D721Med (cell line): ENCODE results near the gene LRRFIP2.

Source experiments
- DNase-seq: peaks from one replicate; pipeline ENCODE4 v3.0.0; 2011; ENCODE audit warnings: low spot score; ENCODE audit not compliant: insufficient read length
- FAIRE-seq: peaks from 2 replicates; lab custom pipeline; 2011; peaks lifted over from hg19 to GRCh38; lab: Jason Lieb, UNC
- TF ChIP-seq, protein P1 (sequence below): IDR thresholded peaks from 2 replicates; pipeline ENCODE4 v1.5.1; 2012; ENCODE audit warnings: mild to moderate bottlenecking, control low read depth; ENCODE audit not compliant: insufficient read depth; ENCODE audit errors: missing control alignments

The LRRFIP2 gene

DNA sequence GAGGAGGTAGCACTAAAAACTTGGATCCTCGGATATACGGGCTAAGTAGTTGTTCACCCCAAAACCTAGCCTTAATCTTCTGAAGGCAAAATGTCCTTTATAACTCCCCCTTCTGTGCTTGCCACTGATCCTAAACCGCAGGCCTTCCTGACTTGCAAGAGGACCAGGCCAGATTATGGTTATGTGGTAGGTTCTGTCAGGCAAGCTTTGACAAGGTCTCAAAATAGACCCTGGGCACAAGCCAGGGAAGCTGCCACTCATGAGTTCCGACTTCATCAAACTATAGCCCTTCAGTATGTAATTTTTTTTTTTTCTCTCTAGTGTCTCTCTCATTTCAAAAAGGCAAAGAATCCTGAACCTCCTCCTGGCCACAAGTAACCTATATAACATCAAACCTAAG lies 3.2 kb downstream of the LRRFIP2 start:
- no peak for FAIRE-seq
- TF ChIP-seq, protein P1, sequence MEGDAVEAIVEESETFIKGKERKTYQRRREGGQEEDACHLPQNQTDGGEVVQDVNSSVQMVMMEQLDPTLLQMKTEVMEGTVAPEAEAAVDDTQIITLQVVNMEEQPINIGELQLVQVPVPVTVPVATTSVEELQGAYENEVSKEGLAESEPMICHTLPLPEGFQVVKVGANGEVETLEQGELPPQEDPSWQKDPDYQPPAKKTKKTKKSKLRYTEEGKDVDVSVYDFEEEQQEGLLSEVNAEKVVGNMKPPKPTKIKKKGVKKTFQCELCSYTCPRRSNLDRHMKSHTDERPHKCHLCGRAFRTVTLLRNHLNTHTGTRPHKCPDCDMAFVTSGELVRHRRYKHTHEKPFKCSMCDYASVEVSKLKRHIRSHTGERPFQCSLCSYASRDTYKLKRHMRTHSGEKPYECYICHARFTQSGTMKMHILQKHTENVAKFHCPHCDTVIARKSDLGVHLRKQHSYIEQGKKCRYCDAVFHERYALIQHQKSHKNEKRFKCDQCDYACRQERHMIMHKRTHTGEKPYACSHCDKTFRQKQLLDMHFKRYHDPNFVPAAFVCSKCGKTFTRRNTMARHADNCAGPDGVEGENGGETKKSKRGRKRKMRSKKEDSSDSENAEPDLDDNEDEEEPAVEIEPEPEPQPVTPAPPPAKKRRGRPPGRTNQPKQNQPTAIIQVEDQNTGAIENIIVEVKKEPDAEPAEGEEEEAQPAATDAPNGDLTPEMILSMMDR: no peak
- no peak for DNase-seq

DNA sequence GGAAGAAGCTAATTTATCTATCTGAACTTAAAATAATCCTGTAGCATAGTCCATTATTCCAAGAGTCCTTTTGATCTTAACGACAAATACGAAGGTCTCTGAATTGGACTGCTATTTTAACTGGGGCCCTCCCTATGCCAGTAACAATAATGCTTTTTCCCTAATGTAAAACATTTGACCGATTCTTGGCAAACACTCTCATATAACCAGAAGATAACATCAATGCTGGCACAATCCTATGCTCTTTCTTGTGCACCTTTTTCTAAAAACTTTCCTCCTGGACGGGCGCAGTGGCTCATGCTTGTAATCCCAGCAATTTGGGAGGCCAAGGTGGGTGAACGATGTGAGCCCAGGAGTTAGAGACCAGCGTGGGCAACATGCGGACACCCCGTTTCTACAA lies 3.9 kb downstream of the LRRFIP2 start:
- TF ChIP-seq, protein P1: no peak
- DNase-seq: no peak
- no peak for FAIRE-seq

DNA sequence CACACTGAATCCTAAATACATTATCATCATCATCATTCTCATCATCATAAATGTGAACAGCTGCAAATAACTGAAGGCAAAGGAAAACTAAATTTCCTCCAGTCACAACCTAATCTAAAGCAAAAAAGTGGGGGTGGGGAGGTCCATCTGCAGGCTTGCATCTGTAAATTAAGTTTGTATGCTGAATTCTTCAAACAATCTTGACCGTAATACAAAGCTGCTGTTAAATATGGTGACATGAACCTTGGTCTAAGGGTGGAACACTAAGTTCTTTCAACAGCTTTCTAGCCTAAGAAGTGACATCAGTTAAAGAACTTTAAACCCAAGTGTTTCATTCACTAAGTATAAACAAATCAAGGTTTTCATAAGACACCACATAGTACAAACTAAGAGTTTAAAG lies 4.3 kb downstream of the LRRFIP2 start:
- FAIRE-seq: no peak
- TF ChIP-seq, protein P1: no peak

DNA sequence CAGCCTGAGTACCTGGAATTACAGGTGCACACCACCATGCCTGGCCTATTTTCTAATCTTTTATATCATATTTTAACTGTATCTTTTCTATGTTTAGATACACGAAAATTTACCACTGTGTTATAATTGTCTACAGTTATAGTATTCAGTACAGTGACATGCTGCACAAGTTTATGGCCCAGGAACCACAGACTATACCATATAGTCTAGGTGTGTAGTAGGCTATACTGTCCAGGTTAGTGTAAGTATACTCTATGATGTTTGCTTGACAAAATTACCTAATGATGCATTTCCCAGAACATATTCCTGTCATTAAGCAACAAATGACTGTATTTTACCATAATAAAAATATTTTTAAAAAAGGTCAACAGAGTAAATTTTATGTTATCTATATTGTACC lies 5.5 kb downstream of the LRRFIP2 start:
- FAIRE-seq: no peak
- no peak for DNase-seq
- TF ChIP-seq, protein P1: no peak

More for the DNA sequence above, 4.3 kb downstream of the LRRFIP2 start:
- DNase-seq: no peak

DNA sequence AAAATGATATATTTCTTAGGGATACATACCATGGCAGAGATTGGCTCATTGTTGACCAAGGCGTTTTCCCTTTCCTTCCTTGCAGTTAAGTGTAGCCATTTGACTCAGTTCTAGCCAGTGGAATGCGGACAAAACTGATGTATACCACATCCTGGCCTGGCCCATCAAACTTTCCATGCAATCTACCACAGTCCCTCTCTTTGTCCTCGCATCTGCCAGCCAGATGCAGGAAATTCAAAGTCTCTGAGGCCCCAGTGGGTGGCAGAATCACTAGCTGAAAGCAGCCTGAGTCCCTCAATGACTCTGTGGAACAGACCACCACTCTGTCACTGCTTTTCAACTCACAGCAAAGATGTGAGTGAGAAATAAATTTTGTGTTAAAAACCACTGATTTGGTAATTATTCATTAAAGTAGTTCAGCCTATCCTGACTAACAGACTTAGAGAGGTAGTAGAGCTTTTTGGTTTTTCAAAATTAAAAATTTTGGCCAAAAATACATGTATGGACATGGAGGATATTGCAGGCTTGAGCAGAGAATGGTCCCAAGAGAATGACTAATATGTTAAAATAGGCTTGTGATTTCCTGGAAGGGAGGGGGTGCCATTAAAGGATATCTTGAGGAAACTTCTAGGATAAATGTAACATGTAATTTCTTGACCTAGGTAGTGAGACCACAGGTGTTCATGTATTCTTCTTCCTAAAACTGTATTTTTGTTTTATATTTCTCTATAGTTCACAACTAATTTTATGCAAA lies 10.9 kb downstream of the LRRFIP2 start:
- no peak for FAIRE-seq
- no peak for DNase-seq
- TF ChIP-seq, protein P1: no peak

DNA sequence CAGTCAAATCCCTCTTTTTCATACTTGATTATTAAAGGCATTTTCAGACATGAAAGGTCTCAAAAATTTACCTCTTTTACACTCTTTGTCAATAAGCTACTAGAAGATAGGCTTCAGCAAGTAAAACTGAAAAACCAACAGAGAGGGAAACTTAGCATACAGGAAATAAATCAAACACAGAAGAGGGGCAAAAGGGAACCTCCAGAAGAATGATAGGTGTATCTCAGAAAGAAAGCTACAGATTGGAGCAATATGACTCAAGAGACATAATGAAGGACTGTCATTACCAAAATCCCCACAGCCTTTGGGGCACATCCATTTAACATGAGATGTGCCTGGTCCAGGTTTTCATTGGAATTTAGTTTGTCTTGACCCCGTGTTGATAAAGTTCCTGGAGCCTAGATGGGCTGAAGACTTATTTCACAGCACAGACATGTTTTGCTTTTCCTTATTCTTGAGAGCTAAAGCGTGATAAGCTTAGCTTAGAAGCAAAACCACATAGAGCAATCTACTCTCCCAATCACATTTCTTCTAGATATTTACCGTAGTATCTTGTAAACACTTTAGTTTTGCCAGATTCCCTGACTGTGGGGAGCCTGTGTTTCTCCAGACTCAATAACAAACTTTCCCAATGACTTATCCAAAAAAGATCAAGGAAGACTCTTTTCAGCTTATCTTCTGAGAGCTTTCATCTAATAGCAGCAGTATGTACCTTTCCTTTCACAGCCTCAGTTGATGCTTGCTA lies 11.7 kb downstream of the LRRFIP2 start:
- no peak for DNase-seq
- FAIRE-seq: no peak
- TF ChIP-seq, protein P1: no peak

DNA sequence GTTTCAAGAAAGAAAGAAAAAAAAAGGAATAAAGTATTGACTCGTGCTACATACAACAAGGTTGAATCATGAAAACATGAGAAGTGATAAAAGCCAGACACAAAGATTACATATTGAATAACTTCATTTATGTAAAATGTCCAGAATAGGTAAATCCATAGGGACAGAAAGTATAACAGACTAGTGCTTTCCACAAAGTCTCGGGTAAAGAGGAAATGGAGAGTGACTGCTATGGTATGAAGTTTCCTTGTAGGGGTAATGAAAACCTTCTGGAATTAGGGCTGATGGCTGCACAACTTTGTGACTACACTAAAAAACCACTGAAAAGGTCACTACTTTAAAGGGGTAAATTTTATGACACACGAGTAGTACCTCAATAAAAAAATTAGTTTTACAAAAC lies 13.0 kb downstream of the LRRFIP2 start:
- FAIRE-seq (no peak), DNase-seq (no peak)
- TF ChIP-seq, protein P1: no peak
